Thyroid gland (tissue), 4 donors: Measurements from ENCODE around the gene XPC.

Source experiments
- POLR2A ChIP-seq, 2 donors: fragments of 450-650 bp; IDR thresholded peaks; one replicate each; pipeline ENCODE4 v1.6.1; 2017; ENCODE audit warnings: antibody characterized with exemption in 2 of 2, mild to moderate bottlenecking in 2 of 2, moderate library complexity in 1 of 2
- TF ChIP-seq, protein P1 (sequence below), 6 experiments: fragments of 200-600 bp in 3 of 6; fragments of 450-650 bp in 3 of 6; sonication (generic) in 3 of 6; IDR thresholded peaks; one replicate each; pipeline ENCODE4 v1.5.1; 2016 to 2019; ENCODE audit warnings: antibody characterized with exemption in 6 of 6, mild to moderate bottlenecking in 2 of 6, inconsistent platforms in 1 of 6, moderate library complexity in 1 of 6

- TF ChIP-seq, protein P1, sequence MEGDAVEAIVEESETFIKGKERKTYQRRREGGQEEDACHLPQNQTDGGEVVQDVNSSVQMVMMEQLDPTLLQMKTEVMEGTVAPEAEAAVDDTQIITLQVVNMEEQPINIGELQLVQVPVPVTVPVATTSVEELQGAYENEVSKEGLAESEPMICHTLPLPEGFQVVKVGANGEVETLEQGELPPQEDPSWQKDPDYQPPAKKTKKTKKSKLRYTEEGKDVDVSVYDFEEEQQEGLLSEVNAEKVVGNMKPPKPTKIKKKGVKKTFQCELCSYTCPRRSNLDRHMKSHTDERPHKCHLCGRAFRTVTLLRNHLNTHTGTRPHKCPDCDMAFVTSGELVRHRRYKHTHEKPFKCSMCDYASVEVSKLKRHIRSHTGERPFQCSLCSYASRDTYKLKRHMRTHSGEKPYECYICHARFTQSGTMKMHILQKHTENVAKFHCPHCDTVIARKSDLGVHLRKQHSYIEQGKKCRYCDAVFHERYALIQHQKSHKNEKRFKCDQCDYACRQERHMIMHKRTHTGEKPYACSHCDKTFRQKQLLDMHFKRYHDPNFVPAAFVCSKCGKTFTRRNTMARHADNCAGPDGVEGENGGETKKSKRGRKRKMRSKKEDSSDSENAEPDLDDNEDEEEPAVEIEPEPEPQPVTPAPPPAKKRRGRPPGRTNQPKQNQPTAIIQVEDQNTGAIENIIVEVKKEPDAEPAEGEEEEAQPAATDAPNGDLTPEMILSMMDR (IDR thresholded peaks at IDR 0.05), result no peak
- TF ChIP-seq POLR2A (IDR thresholded peaks at IDR 0.05), result no peak
These were observed 36.4 kb upstream of the XPC start for GRCh38 chr3:14214764-14215163.
